Tongue (tissue), 2 donors: Measurements from ENCODE around the gene NCOA1. TPM values are rescaled to one million over a fixed set of nuclear protein-coding genes. Genes with fewer than 3 reads are reported as not detected.
A peak's percentile ranks its signal among the peaks of the same experiment; 100 is the strongest.
"Not testable (repeated sequence)": the region's sequence is repeated elsewhere in the genome, so short reads cannot be mapped to it uniquely, and the experiment has no call there.

ENCODE experiments used
- DNase-seq: peaks from one replicate; pipeline ENCODE4 v3.0.0-alpha.2; 2015
- total RNA-seq: library from RNA; depleted of rRNA; stranded (reverse); fragments of >200 nt; gene quantifications from one replicate; pipeline ENCODE4 v1.2.3, GENCODE V29; 2014

NCOA1 gene
- total RNA-seq, 1 donor from 2014 or later = 113 TPM

GRCh38 chr2:24477229-24477628 is 13.8 kb upstream of the NCOA1 start:
- no peak for DNase-seq

GRCh38 chr2:24478243-24478642 is 12.8 kb upstream of the NCOA1 start:
- DNase-seq = no peak

GRCh38 chr2:24480245-24480644 is 10.8 kb upstream of the NCOA1 start:
- no peak for DNase-seq

- DNase-seq = no peak
These were observed 8.6 kb upstream of the NCOA1 start for GRCh38 chr2:24482251-24482971.

- DNase-seq = no peak
These were observed 8.1 kb upstream of the NCOA1 start for GRCh38 chr2:24482972-24483300.

- not testable (repeated sequence) for DNase-seq
These were observed 6.4 kb upstream of the NCOA1 start for GRCh38 chr2:24484677-24485076.

GRCh38 chr2:24485197-24485596 is 5.9 kb upstream of the NCOA1 start:
- peak; percentile 91 for DNase-seq

- DNase-seq = no peak
These were observed 4.3 kb upstream of the NCOA1 start for GRCh38 chr2:24486636-24487205.

- DNase-seq = no peak
These were observed 1.4 kb upstream of the NCOA1 start for GRCh38 chr2:24489465-24490180.

- no peak for DNase-seq
These were observed 819 bp upstream of the NCOA1 start for GRCh38 chr2:24490181-24490689.

- peak; percentile 95 for DNase-seq
These were observed 727 bp downstream of the NCOA1 start for GRCh38 chr2:24491542-24492420.

- DNase-seq = peak; percentile 59
These were observed 1.6 kb downstream of the NCOA1 start for GRCh38 chr2:24492421-24493279.

- DNase-seq = peak; percentile 53
These were observed 2.7 kb downstream of the NCOA1 start for GRCh38 chr2:24493713-24494112.

GRCh38 chr2:24494410-24494809 is 3.4 kb downstream of the NCOA1 start:
- peak; percentile 69 for DNase-seq

- no peak for DNase-seq
These were observed 4.4 kb downstream of the NCOA1 start for GRCh38 chr2:24495451-24495850.

GRCh38 chr2:24496959-24497358 is 5.9 kb downstream of the NCOA1 start:
- no peak for DNase-seq

- DNase-seq = no peak
These were observed 6.6 kb downstream of the NCOA1 start for GRCh38 chr2:24497685-24498084.

- DNase-seq = no peak
These were observed 7.1 kb downstream of the NCOA1 start for GRCh38 chr2:24498121-24498520.

- no peak for DNase-seq
These were observed 10.8 kb downstream of the NCOA1 start for GRCh38 chr2:24501813-24502212.

GRCh38 chr2:24505534-24506275 is 14.7 kb downstream of the NCOA1 start:
- no peak for DNase-seq

- no peak for DNase-seq
These were observed 16.5 kb downstream of the NCOA1 start for GRCh38 chr2:24507549-24507948.
